H1 (cell line): ENCODE data around the gene KLHL14. TPM values are rescaled to one million over a fixed set of nuclear protein-coding genes. Genes with fewer than 3 reads are reported as not detected.

ENCODE experiments used
- MAFK ChIP-seq: IDR thresholded peaks from 2 replicates; pipeline ENCODE4 v1.6.1; 2012; ENCODE audit warnings: low read depth, mild to moderate bottlenecking, improper control_type of control experiment, low read length
- RBBP5 ChIP-seq: IDR thresholded peaks from 2 replicates; pipeline ENCODE4 v1.7.1; 2012; ENCODE audit warnings: low read depth, mild to moderate bottlenecking, inconsistent platforms, low read length, moderate library complexity, borderline replicate concordance
- polyA plus RNA-seq, 7 experiments: library from polyadenylated mRNA; depleted of rRNA in 3 of 7; stranded (reverse) in 5 of 7; unstranded in 2 of 7; fragments of >200 nt in 5 of 7; fragments of 200-250 nt in 2 of 7; gene quantifications; 1 replicate in 5 of 7; 2 replicates in 1 of 7; 4 replicates in 1 of 7; pipeline versions ENCODE4 v1.2.1 to v1.2.3, GENCODE V29; 2011 to 2013; ENCODE audit warnings: missing spikeins in 2 of 7, mixed read lengths in 2 of 7
- total RNA-seq: library from RNA; stranded (reverse); fragmentation: NEBNext Ultra II Directional; extraction: Animal tissue kit (Norgen Biotek cat#: 25700); gene quantifications from 2 replicates; pipeline ENCODE4 v1.2.1, GENCODE V29; 2021
- TF ChIP-seq, protein P1 (sequence below): IDR thresholded peaks from 2 replicates; pipeline ENCODE4 v1.6.1; 2011; ENCODE audit warnings: low read depth, mild to moderate bottlenecking, low read length; ENCODE audit not compliant: insufficient read depth

Gene KLHL14
- total and polyA plus RNA-seq, 2 of the 8 experiments (the other 6 are each of a cell fraction or from before 2014, with no cell fraction given) = 1.1 to 1.2 TPM

DNA sequence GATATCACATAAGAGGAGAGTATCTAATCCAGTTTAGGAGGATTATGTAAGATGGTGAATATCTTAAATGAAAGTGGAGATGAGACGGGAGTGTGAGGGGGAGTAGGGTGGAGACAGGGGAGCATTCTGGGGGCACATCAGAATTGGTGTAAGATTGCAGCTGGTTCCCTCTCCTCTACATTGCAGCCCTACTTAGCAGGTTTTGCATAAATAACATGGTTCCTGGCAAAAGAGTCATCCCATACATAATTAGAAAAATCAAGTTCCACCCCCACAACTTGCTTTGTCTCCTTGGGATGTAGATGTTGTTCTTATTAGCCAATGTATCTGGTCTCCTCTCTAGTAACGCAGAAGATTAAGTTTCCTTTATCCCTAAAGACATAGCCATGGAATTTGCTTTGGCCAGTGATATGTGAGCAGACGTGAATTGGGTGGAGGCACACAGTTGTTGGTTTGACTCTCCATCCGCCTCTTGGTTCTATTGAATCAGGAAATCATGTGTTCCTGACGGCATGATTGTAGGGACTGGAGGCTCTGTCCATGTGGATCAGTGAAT lies 137.9 kb downstream of the KLHL14 start (continued):
- TF ChIP-seq, protein P1, sequence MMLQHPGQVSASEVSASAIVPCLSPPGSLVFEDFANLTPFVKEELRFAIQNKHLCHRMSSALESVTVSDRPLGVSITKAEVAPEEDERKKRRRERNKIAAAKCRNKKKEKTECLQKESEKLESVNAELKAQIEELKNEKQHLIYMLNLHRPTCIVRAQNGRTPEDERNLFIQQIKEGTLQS = no peak
- no peak for TF ChIP-seq RBBP5
- no peak for TF ChIP-seq MAFK
